Trophoblast cell (in vitro differentiated cells and primary cell): Measurements from ENCODE around the gene NPTX1.

Experiments used
- DNase-seq, 2 donors: peaks; one replicate each; pipeline ENCODE4 v3.0.0-alpha.2; 2016
- H2AFZ ChIP-seq: 2 replicates; pipeline ENCODE4 v1.6.1; 2013; ENCODE audit warnings: low read length, moderate library complexity, mild to moderate bottlenecking; ENCODE audit not compliant: insufficient read depth, poor library complexity
- H2AK5ac ChIP-seq: 2 replicates; pipeline ENCODE4 v1.6.1; 2013; ENCODE audit warnings: mild to moderate bottlenecking, low read length
- H2BK120ac ChIP-seq: 2 replicates; pipeline ENCODE4 v1.6.1; 2013; ENCODE audit warnings: low read length, mild to moderate bottlenecking, moderate library complexity; ENCODE audit not compliant: insufficient read depth, poor library complexity
- H2BK12ac ChIP-seq: 2 replicates; pipeline ENCODE4 v1.6.1; 2013; ENCODE audit warnings: mild to moderate bottlenecking, low read length, moderate library complexity
- H2BK5ac ChIP-seq: 2 replicates; pipeline ENCODE4 v1.6.1; 2013; ENCODE audit warnings: low read length, low read depth, moderate library complexity, mild to moderate bottlenecking; ENCODE audit not compliant: poor library complexity
- H3K14ac ChIP-seq: 2 replicates; pipeline ENCODE4 v1.6.1; 2013; ENCODE audit warnings: mild to moderate bottlenecking, low read length
- H3K18ac ChIP-seq: 2 replicates; pipeline ENCODE4 v1.6.1; 2013; ENCODE audit warnings: mild to moderate bottlenecking, low read length
- H3K23ac ChIP-seq: 2 replicates; pipeline ENCODE4 v1.6.1; 2013; ENCODE audit warnings: low read length
- H3K27ac ChIP-seq: 2 replicates; pipeline ENCODE4 v1.5.1; 2013; ENCODE audit warnings: low read depth, mild to moderate bottlenecking, inconsistent platforms, low read length, moderate library complexity
- H3K27me3 ChIP-seq: 2 replicates; pipeline ENCODE4 v1.6.1; 2013; ENCODE audit warnings: inconsistent platforms, mild to moderate bottlenecking, low read length, moderate library complexity; ENCODE audit not compliant: insufficient read depth
- H3K36me3 ChIP-seq, 2 experiments: 1 replicate in 1 of 2; 2 replicates in 1 of 2; pipeline ENCODE4 v1.6.1; 2013; ENCODE audit warnings: low read length in 2 of 2, mild to moderate bottlenecking in 2 of 2, moderate library complexity in 1 of 2; ENCODE audit not compliant: insufficient read depth in 2 of 2, control insufficient read depth in 1 of 2
- H3K4ac ChIP-seq: 2 replicates; pipeline ENCODE4 v1.6.1; 2013; ENCODE audit warnings: low read depth, mild to moderate bottlenecking, low read length, moderate library complexity
- H3K4me1 ChIP-seq, 2 experiments: 1 replicate in 1 of 2; 2 replicates in 1 of 2; pipeline ENCODE4 v1.6.1; 2013; ENCODE audit warnings: low read length in 2 of 2, mild to moderate bottlenecking in 2 of 2, moderate library complexity in 1 of 2; ENCODE audit not compliant: insufficient read depth in 2 of 2, control insufficient read depth in 1 of 2
- H3K4me2 ChIP-seq: 2 replicates; pipeline ENCODE4 v1.6.1; 2013; ENCODE audit warnings: inconsistent platforms, mild to moderate bottlenecking, low read length, moderate library complexity
- H3K4me3 ChIP-seq: 2 replicates; pipeline ENCODE4 v1.5.1; 2013; ENCODE audit warnings: mild to moderate bottlenecking, low read depth, low read length, inconsistent platforms
- H3K79me1 ChIP-seq: one replicate; pipeline ENCODE4 v1.6.1; 2013; ENCODE audit warnings: low read length
- H3K79me2 ChIP-seq: 2 replicates; pipeline ENCODE4 v1.6.1; 2013; ENCODE audit warnings: low read length, mild to moderate bottlenecking; ENCODE audit not compliant: control insufficient read depth, insufficient read depth, poor library complexity
- H3K9ac ChIP-seq: 2 replicates; pipeline ENCODE4 v1.6.1; 2013; ENCODE audit warnings: mild to moderate bottlenecking, low read length
- H3K9me3 ChIP-seq: 2 replicates; pipeline ENCODE4 v1.6.1; 2013; ENCODE audit warnings: low read depth, mild to moderate bottlenecking, control low read depth, inconsistent platforms, low read length; ENCODE audit not compliant: insufficient read depth
- H4K12ac ChIP-seq: 2 replicates; pipeline ENCODE4 v1.6.1; 2013; ENCODE audit warnings: low read depth, mild to moderate bottlenecking, low read length, moderate library complexity
- H4K8ac ChIP-seq: 2 replicates; pipeline ENCODE4 v1.6.1; 2013; ENCODE audit warnings: low read depth, mild to moderate bottlenecking, low read length, moderate library complexity
- H4K91ac ChIP-seq: one replicate; pipeline ENCODE4 v1.6.1; 2013; ENCODE audit warnings: low read depth, mild to moderate bottlenecking, low read length, moderate library complexity
- WGBS: extraction: QIAGEN DNeasy Blood & Tissue Kit; methylation state at CpG from one replicate; pipeline ENCODE4 v1.1.7; 2013; ENCODE audit warnings: missing lambda C conversion rate; ENCODE audit not compliant: insufficient read length, insufficient coverage; ENCODE audit errors: extremely low coverage; 5-methylcytosine and 5-hydroxymethylcytosine counted together

The NPTX1 gene

GRCh38 chr17:80516171-80516932, 39.9 kb upstream of the NPTX1 start:
- H3K9me3 ChIP-seq = peaks cover 4% of the 10 kb centered on the region
- no peak for DNase-seq
- H3K9ac ChIP-seq = no peak overlapping the region
- no peaks in the 10 kb centered on the region for H3K79me2 ChIP-seq
- H3K18ac ChIP-seq = no peak overlapping the region
- H4K91ac ChIP-seq = no peak overlapping the region
- H3K27ac ChIP-seq = no peak overlapping the region
- H3K4me3 ChIP-seq = no peak overlapping the region
- H3K27me3 ChIP-seq = no peaks in the 10 kb centered on the region
- no peak overlapping the region for H4K8ac ChIP-seq
- no peaks in the 10 kb centered on the region for H3K79me1 ChIP-seq
- no peak overlapping the region for H2AK5ac ChIP-seq
- no peak overlapping the region for H2AFZ ChIP-seq
- H3K36me3 ChIP-seq = no peaks in the 10 kb centered on the region
- H3K4me1 ChIP-seq = no peaks in the 10 kb centered on the region
- no peak overlapping the region for H2BK5ac ChIP-seq
- no peak overlapping the region for H3K4me2 ChIP-seq
- no peak overlapping the region for H2BK120ac ChIP-seq
- no peak overlapping the region for H4K12ac ChIP-seq
- no peak overlapping the region for H3K4ac ChIP-seq
- no peak overlapping the region for H3K23ac ChIP-seq
- no CpG with 5 or more reads among the region's 17 CpGs for WGBS
- H3K14ac ChIP-seq = no peak overlapping the region
- no peak overlapping the region for H2BK12ac ChIP-seq

GRCh38 chr17:80513892-80514291, 37.5 kb upstream of the NPTX1 start:
- Histone ChIP-seq H3K27ac (no peak overlapping the region), H4K12ac (no peak overlapping the region), H2AK5ac (no peak overlapping the region), H3K4ac (no peak overlapping the region), H4K8ac (no peak overlapping the region), H3K27me3 (no peaks in the 10 kb centered on the region), H3K79me2 (no peaks in the 10 kb centered on the region), H2BK12ac (no peak overlapping the region), H4K91ac (no peak overlapping the region), H2BK120ac (no peak overlapping the region), H3K36me3 (no peaks in the 10 kb centered on the region), H3K9ac (no peak overlapping the region), H3K23ac (no peak overlapping the region), H3K14ac (no peak overlapping the region), H2AFZ (no peak overlapping the region), H3K4me3 (no peak overlapping the region), H3K18ac (no peak overlapping the region), H3K4me1 (no peaks in the 10 kb centered on the region), H3K4me2 (no peak overlapping the region), H3K79me1 (no peaks in the 10 kb centered on the region), H2BK5ac (no peak overlapping the region), H3K9me3 (peaks cover 6% of the 10 kb centered on the region)
- WGBS = no CpG with 5 or more reads among the region's 10 CpGs
- no peak for DNase-seq

GRCh38 chr17:80513201-80513600, 36.8 kb upstream of the NPTX1 start:
- H3K14ac ChIP-seq = no peak overlapping the region
- H3K27me3 ChIP-seq = no peaks in the 10 kb centered on the region
- H4K91ac ChIP-seq = no peak overlapping the region
- no peaks in the 10 kb centered on the region for H3K4me1 ChIP-seq
- H3K23ac ChIP-seq = no peak overlapping the region
- no peak overlapping the region for H2BK5ac ChIP-seq
- H2AFZ ChIP-seq = no peak overlapping the region
- no peak overlapping the region for H3K18ac ChIP-seq
- H3K9ac ChIP-seq = no peak overlapping the region
- H3K79me2 ChIP-seq = no peaks in the 10 kb centered on the region
- no peak overlapping the region for H2BK120ac ChIP-seq
- H3K9me3 ChIP-seq = peaks cover 6% of the 10 kb centered on the region
- no CpG with 5 or more reads among the region's 16 CpGs for WGBS
- no peak overlapping the region for H4K12ac ChIP-seq
- no peak overlapping the region for H3K4me3 ChIP-seq
- H3K4me2 ChIP-seq = no peak overlapping the region
- no peak overlapping the region for H2BK12ac ChIP-seq
- H3K79me1 ChIP-seq = no peaks in the 10 kb centered on the region
- no peaks in the 10 kb centered on the region for H3K36me3 ChIP-seq
- H3K27ac ChIP-seq = no peak overlapping the region
- H3K4ac ChIP-seq = no peak overlapping the region
- no peak for DNase-seq
- no peak overlapping the region for H4K8ac ChIP-seq
- no peak overlapping the region for H2AK5ac ChIP-seq

DNA sequence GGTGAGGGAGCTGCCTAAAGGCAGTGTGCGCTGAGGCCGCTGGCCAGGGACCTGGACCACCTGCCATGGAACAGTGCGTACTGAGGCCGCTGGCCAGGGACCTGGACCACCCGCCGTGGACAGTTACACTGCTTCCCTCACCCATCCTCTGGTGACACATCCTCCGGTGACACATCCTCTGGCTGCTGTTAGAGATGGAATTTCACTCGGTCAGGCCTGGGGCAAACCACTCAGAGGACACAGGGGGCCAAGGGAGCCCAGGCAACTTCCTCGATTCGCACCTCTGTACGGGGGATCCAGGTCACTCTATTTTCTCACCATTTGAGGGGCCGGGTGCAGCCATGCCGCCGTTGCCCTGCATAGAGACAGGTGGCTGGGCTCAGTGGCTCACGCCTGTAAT, 35.8 kb upstream of the NPTX1 start:
- WGBS = no CpG with 5 or more reads among the region's 15 CpGs

More for the DNA sequence above, 35.8 kb upstream of the NPTX1 start:
- Histone ChIP-seq H3K27me3 (no peaks in the 10 kb centered on the region), H2BK5ac (no peak overlapping the region), H3K9me3 (peaks cover 6% of the 10 kb centered on the region), H3K4me3 (no peak overlapping the region), H3K18ac (no peak overlapping the region), H3K27ac (no peak overlapping the region), H3K4me1 (no peaks in the 10 kb centered on the region), H3K9ac (no peak overlapping the region), H4K8ac (no peak overlapping the region), H4K91ac (no peak overlapping the region), H2AFZ (no peak overlapping the region), H3K36me3 (no peaks in the 10 kb centered on the region), H3K4ac (no peak overlapping the region), H3K79me1 (no peaks in the 10 kb centered on the region), H3K14ac (no peak overlapping the region), H2BK120ac (no peak overlapping the region), H3K79me2 (no peaks in the 10 kb centered on the region), H3K23ac (no peak overlapping the region), H2AK5ac (no peak overlapping the region), H2BK12ac (no peak overlapping the region), H4K12ac (no peak overlapping the region), H3K4me2 (no peak overlapping the region)
- peak; percentile 21 to 31 for DNase-seq
